GM21515 (cell line): ENCODE data around the gene FAM168B.
A peak's percentile ranks its signal among the peaks of the same experiment; 100 is the strongest.
"Not testable (repeated sequence)": the region's sequence is repeated elsewhere in the genome, so short reads cannot be mapped to it uniquely, and the experiment has no call there.

ENCODE experiments used
- ATAC-seq: cut with Tn5 transposase; IDR thresholded peaks from one replicate; pipeline ENCODE4 v1.9.1; 2021; ENCODE audit not compliant: unreplicated experiment

Gene FAM168B

GRCh38 chr2:131103165-131103564, 9.9 kb upstream of the FAM168B start:
- no peak for ATAC-seq

- ATAC-seq = no peak
Measured at GRCh38 chr2:131094463-131095281, 1.4 kb upstream of the FAM168B start.

DNA sequence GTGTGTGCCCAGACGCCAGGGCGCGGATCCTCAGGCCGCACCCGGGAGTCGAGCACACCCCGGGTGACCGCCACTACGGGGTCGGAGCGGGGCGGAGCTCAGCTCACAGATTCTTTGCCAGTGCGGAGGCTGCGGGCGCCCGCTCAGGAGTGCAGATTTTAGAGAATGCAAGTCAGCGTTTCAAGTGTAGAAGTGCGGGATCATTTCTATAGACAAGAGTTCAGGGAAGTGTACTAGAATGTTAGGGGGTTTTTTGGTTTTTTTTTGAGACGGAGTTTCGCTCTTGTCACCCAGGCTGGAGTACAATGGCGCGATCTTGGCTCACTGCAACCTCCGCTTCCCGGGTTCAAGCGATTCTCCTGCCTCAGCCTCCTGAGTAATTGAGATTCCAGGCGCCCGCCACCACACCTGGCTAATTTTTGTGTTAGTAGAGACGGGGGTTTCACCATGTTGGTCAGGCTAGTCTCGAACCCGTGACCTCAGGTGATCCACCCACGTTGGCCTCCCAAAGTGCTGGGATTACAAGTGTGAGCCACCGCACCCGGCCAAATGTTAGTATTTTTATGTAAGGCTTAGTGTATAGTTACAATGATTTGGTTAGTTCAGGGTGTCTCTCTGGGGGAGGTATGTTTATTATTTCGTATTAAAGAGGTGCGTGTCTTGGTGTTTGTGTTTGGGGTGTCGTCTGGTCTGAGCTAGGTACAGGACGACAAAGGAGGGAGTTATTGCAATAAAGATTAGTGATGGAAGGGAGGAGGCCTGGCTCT, 619 bp upstream of the FAM168B start:
- ATAC-seq = peak; percentile 69

- no peak for ATAC-seq
Measured at GRCh38 chr2:131092458-131093005, 728 bp downstream of the FAM168B start.

- no peak for ATAC-seq
Measured at GRCh38 chr2:131085646-131086045, 7.6 kb downstream of the FAM168B start.

- no peak for ATAC-seq
Measured at GRCh38 chr2:131081190-131081589, 12.1 kb downstream of the FAM168B start.

DNA sequence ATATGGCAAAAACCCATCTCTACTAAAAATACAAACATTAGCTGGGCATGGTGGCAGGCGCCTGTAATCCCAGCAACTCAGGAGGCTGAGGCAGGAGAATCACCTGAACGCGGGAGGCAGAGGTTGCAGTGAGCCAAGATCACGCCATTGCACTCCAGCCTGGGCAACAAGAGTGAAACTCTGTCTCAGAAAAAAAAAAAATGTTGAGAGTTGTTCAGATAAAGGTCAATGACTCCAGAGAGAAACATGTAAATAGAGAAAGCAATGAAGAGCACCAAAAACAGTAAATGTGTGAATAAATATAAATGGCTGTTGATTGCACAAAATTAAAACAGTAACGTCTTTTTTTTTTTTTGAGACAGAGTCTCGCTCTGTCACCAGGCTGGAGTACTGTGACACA, 13.3 kb downstream of the FAM168B start:
- ATAC-seq = not testable (repeated sequence)

DNA sequence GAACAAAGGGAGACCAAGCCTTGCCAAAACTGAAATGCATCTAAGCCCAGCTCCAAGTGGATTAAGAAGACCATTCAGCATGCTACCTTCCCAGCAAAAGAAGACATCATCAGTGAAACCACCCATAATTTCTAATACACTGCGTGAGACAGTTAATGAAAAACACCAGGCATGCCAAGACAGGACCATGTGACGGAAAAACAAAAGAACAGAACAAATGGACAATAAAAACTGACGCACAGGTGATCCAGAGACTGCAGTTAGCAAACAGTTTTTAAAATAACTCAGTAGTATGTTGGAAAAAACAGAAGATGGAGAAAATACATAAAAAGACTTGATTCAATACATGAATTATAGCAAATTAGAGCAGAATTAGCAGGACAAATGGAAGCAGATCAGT, 15.3 kb downstream of the FAM168B start:
- no peak for ATAC-seq

DNA sequence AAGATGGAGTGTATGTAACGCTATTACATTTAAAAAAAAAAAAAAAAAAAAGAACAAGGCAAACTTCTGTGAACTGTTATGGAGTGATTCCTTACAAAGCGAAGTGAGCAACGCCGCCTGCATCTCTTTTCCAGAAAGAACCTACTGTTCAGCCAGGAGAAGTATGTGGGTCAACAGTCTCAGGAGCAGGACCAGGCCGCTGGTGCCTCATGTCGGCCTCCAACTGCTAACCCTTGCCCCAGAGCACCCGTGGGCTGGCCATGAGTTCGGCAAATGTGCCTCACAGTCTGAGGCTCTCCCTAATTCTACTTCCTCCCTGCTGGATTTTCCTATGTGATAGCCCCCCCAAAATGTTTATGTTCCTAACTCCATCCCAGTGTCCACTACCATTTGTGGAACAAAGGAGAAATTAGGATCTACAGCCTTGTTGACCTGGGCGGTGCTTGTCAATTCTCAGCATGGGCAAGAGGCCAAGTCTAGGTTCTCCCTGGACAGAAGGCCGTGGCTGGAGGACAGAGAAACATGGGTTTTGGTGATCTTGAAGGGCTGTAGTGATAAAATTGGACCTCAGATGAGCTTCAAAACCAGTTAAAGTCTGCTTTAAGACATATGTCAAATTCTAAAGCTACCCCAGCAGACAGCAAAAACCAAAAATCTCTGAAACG, 15.9 kb downstream of the FAM168B start:
- no peak for ATAC-seq

DNA sequence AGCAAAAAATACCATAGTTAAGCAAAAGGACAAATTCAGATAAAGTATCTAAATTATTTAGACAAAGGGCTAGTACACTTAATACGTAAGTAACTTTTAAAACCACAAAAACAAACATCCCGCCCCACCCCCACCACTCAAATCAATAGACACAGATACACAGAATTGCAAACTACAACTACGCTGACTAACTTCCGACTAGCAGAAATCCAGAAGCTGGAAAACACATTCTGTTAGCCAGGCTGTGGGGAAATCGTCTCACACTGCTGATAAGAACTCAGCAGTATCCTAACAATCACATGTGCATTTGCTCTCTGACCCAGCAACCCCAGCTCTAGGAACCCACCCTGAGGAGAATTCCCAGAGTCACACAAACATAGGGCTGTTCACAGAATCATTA, 16.6 kb downstream of the FAM168B start:
- ATAC-seq = no peak

GRCh38 chr2:131075578-131075977, 17.7 kb downstream of the FAM168B start:
- ATAC-seq = not testable (repeated sequence)

GRCh38 chr2:131068172-131068571, 25.1 kb downstream of the FAM168B start:
- not testable (repeated sequence) for ATAC-seq

- ATAC-seq = no peak
Measured at GRCh38 chr2:131067465-131068125, 25.7 kb downstream of the FAM168B start.

- no peak for ATAC-seq
Measured at GRCh38 chr2:131064589-131065512, 28.4 kb downstream of the FAM168B start.

DNA sequence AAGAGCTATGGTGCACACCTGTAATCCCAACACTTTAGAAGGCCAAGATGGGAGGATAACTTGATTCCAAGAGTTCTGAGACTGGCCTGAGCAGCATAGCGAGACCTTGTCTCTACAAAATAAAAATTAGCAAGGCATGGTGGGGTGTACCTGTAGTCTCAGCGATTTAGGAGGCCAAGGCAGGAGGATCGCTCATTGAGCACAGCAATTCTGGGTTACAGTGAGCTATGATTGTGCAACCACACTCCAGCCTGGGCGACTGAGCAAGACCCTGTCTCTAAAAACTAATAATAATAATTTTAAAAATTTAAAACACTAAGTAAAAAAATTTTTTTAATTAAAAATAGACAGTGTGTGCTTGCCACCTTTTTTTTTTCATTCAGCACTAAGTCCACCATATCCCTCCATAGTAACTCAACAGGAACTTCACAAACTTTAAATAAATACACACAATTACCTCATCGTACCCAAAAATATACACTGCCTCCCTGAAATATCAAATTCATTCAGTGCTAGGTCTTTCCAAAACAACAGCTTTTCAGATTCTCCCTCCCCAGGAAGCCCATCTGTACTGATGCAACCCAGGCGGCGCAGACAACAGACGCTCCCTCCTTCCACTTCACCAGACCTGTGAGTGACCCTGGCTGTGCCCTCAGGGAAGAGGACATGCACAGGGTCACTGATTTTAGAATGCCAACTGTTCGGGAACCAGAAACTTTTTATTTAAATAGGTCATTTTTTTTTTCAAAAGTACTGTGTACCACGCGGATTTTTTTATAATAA, 29.6 kb downstream of the FAM168B start:
- ATAC-seq = no peak

GRCh38 chr2:131058920-131059319, 34.3 kb downstream of the FAM168B start:
- ATAC-seq = no peak

- ATAC-seq = no peak
Measured at GRCh38 chr2:131058214-131058843, 34.9 kb downstream of the FAM168B start.

GRCh38 chr2:131056932-131057287, 36.4 kb downstream of the FAM168B start:
- no peak for ATAC-seq
